ENCODE data around the gene CSGALNACT2. TPM values are rescaled to one million over a fixed set of nuclear protein-coding genes. Genes with fewer than 3 reads are reported as not detected.

CSGALNACT2 gene
- total and polyA plus RNA-seq, 2 donors from 2014 or later = 4.8 to 20.0 TPM

- intact Hi-C loops (cut with DNase I) = no loop called here
- no peak for TF ChIP-seq CTCF (IDR thresholded peaks at IDR 0.05; ENCODE audit: borderline replicate concordance, extremely low read depth, insufficient read depth)
- no peak overlapping the region for H3K4me3 ChIP-seq (ENCODE audit: low read length in 3 of 3)
- H3K27me3 ChIP-seq (ENCODE audit: control insufficient read depth, insufficient read depth, low read length) = no peaks in the 10 kb centered on the region
- peak in 2 of 5 donors; percentile 5 to 52 for DNase-seq
- no peaks in the 10 kb centered on the region for H3K4me1 ChIP-seq (ENCODE audit: control insufficient read depth in 2 of 3, insufficient read depth in 2 of 3, low read depth in 1 of 3, low read length in 3 of 3)
- no peaks in the 10 kb centered on the region for H3K36me3 ChIP-seq (ENCODE audit: control insufficient read depth in 2 of 3, insufficient read depth in 3 of 3, low read length in 3 of 3)
- FAIRE-seq = no peak
- no peak overlapping the region for H3K27ac ChIP-seq (ENCODE audit: low read depth in 2 of 2, low read length in 2 of 2)
- no peaks in the 10 kb centered on the region for H3K9me3 ChIP-seq (ENCODE audit: control insufficient read depth in 2 of 3, insufficient read depth in 1 of 3, low read length in 3 of 3)
- no peak overlapping the region for H3K9ac ChIP-seq (ENCODE audit: low read length in 3 of 3)
Observed at GRCh38 chr10:43196131-43196980, 58.1 kb downstream of the CSGALNACT2 start.

DNA sequence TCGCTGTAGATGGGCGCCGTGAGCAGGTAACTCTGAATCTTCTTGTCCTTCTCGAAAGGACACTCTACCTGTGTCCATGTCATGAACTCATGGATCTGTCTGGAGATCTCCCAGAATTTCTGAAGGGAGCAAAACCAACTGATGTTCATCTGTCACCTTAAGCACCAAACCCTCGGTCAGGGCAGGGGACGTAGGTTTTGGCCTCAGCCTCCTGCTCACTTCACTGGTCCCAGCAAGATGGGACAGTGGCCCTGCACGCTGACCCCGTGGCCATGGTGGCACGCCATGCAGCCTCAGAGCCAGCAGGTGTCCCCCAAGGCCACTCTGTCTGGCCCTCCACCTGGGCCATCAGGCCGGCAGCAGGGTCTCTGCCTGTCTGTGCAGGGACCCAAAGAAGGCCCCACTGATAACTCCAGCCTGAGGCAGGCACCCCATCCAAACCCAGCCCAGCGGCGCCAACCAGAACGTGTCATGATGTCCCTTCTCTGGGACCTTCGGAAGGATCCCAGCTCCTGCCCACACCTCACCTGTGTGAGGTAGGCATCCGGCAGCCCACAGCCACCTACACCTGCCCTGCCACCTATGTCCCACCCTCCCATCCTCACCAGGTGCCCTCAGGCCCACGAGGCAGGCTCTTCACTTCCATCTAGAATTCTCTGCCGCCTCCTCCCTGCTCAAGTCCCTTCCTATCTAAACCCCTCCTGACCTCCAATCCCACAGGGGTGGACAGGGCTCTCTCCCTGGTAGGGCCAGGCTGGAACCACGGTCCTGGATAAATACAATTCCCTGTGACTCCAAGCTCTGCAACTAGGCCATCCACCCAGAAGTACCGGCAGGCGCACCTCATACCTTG, 59.0 kb downstream of the CSGALNACT2 start:
- FAIRE-seq (no peak), DNase-seq (peak in 2 of 5 donors; percentile 8 to 63)
- Histone ChIP-seq H3K27me3 (ENCODE audit: control insufficient read depth, insufficient read depth, low read length) (no peaks in the 10 kb centered on the region), H3K9me3 (ENCODE audit: control insufficient read depth in 2 of 3, insufficient read depth in 1 of 3, low read length in 3 of 3) (no peaks in the 10 kb centered on the region), H3K4me1 (ENCODE audit: control insufficient read depth in 2 of 3, insufficient read depth in 2 of 3, low read depth in 1 of 3, low read length in 3 of 3) (peaks cover 0 to 5% (median 1%) of the 10 kb centered on the region in 3 donors), H3K36me3 (ENCODE audit: control insufficient read depth in 2 of 3, insufficient read depth in 3 of 3, low read length in 3 of 3) (no peaks in the 10 kb centered on the region), H3K27ac (ENCODE audit: low read depth in 2 of 2, low read length in 2 of 2) (no peak overlapping the region), H3K4me3 (ENCODE audit: low read length in 3 of 3) (no peak overlapping the region), H3K9ac (ENCODE audit: low read length in 3 of 3) (no peak overlapping the region)
- no peak for TF ChIP-seq CTCF (IDR thresholded peaks at IDR 0.05; ENCODE audit: borderline replicate concordance, extremely low read depth, insufficient read depth)
- intact Hi-C loops (cut with DNase I) = no loop called here

DNA sequence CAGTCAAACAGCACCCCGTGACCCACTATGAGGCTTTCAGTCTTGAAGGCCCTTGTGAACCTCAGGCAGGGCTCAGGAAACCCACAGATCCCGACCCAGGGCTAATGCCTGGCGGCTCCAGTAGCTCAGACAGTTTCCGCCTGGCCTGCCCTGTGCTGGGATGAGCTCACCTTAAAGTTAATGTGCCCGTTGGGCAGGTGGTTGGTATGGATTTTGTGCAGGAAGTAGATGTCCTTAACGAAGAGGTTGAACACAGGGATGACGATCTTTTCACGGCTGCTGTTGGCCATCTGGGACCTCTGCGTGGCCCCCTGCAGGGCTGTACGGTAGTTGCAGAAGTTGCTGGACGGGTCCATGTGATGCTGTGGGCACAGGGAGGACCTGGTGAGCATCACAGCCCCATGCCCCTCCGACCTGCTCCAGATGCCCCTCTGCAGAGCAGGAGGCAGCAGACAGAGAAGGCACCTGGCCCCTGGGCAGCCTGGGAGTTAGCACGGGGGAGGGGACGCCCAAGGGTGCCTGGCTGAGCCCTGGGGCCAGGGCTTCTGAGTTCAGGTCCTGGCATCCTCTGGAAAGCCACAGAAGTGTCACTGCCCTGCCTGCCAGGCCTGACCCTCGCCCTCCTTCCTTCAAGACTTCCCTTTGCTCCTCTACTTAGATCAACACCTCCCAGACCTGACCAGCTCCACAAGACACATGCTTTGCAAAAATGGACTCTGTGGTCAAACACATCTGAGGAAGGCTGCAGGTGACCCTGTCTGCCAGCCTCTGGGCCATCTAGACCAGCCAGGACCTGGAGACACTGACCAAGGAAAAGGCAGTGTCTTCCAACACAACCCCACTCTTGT, 59.8 kb downstream of the CSGALNACT2 start:
- H3K27me3 ChIP-seq (ENCODE audit: control insufficient read depth, insufficient read depth, low read length) = no peaks in the 10 kb centered on the region
- DNase-seq (peak in 3 of 5 donors; percentile 11 to 56 (median 39)), FAIRE-seq (no peak)
- no peak overlapping the region for H3K27ac ChIP-seq (ENCODE audit: low read depth in 2 of 2, low read length in 2 of 2)
- intact Hi-C loops (cut with DNase I) = no loop called here
- no peak overlapping the region for H3K9ac ChIP-seq (ENCODE audit: low read length in 3 of 3)
- peaks cover 0 to 5% (median 3%) of the 10 kb centered on the region in 3 donors for H3K4me1 ChIP-seq (ENCODE audit: control insufficient read depth in 2 of 3, insufficient read depth in 2 of 3, low read depth in 1 of 3, low read length in 3 of 3)
- no peaks in the 10 kb centered on the region for H3K9me3 ChIP-seq (ENCODE audit: control insufficient read depth in 2 of 3, insufficient read depth in 1 of 3, low read length in 3 of 3)
- H3K36me3 ChIP-seq (ENCODE audit: control insufficient read depth in 2 of 3, insufficient read depth in 3 of 3, low read length in 3 of 3) = no peaks in the 10 kb centered on the region
- TF ChIP-seq CTCF (IDR thresholded peaks at IDR 0.05; ENCODE audit: borderline replicate concordance, extremely low read depth, insufficient read depth) = peak; percentile 18
- no peak overlapping the region for H3K4me3 ChIP-seq (ENCODE audit: low read length in 3 of 3)

Measured in kidney (tissue), 14 donors.